ENCODE measurements around the gene C3orf80. TPM values are rescaled to one million over a fixed set of nuclear protein-coding genes. Genes with fewer than 3 reads are reported as not detected.

Gene C3orf80
- total RNA-seq (2022; extraction: Qiagen RNA extraction; ENCODE audit: low read depth) = 2.0 to 2.9 TPM (median 2.1 TPM) in 5 replicates

GRCh38 chr3:160225176-160226025 lies at the start of gene C3orf80:
C3orf80 (plus strand) TSS chr3:160225422; CDS start chr3:160225636, 214 bp downstream.

Other genes with a start within 250 kb of the C3orf80 start
- 0.91 to 1.3 TPM (median 0.93 TPM) in 5 replicates for gene IL12A, start 236.6 kb upstream of the C3orf80 start, total RNA-seq (2022; extraction: Qiagen RNA extraction; ENCODE audit: low read depth)
- 6.2 to 19.0 TPM (median 12.9 TPM) in 5 replicates for gene IFT80, start 173.8 kb downstream of the C3orf80 start, total RNA-seq (2022; extraction: Qiagen RNA extraction; ENCODE audit: low read depth)
- 65.6 to 98.5 TPM (median 96.3 TPM) in 5 replicates for gene SMC4, start 174.2 kb downstream of the C3orf80 start, total RNA-seq (2022; extraction: Qiagen RNA extraction; ENCODE audit: low read depth)
- 4.9 to 10.7 TPM (median 8.6 TPM) in 5 replicates for gene TRIM59, start 224.4 kb downstream of the C3orf80 start, total RNA-seq (2022; extraction: Qiagen RNA extraction; ENCODE audit: low read depth)

Measured in A549 treated with RU486 at 1 μM for 4 hours (cell line).